Chondrocyte (in vitro differentiated cells): ENCODE measurements around the gene SRRT. TPM values are rescaled to one million over a fixed set of nuclear protein-coding genes. Genes with fewer than 3 reads are reported as not detected.
A peak's percentile ranks its signal among the peaks of the same experiment; 100 is the strongest.

Experiments
- DNase-seq: peaks from one replicate; pipeline ENCODE4 v3.0.0; 2021; ENCODE audit warnings: mixed read lengths, low spot score
- H3K27ac Mint-ChIP-seq: one replicate; pipeline ENCODE4 v1.8.0; 2021; ENCODE audit warnings: mild to moderate bottlenecking, moderate library complexity, mixed read lengths; ENCODE audit not compliant: unreplicated experiment
- H3K27me3 Mint-ChIP-seq: 2 replicates; pipeline ENCODE4 v1.8.0; 2021; ENCODE audit warnings: low read depth, mixed read lengths
- H3K36me3 Mint-ChIP-seq: 2 replicates; pipeline ENCODE4 v1.8.0; 2021; ENCODE audit warnings: low read depth, mixed read lengths
- H3K4me1 Mint-ChIP-seq: 2 replicates; pipeline ENCODE4 v1.8.0; 2021; ENCODE audit warnings: low read depth, mild to moderate bottlenecking, mixed read lengths
- H3K4me3 Mint-ChIP-seq: one replicate; pipeline ENCODE4 v1.8.0; 2021; ENCODE audit warnings: mild to moderate bottlenecking, moderate library complexity, mixed read lengths; ENCODE audit not compliant: unreplicated experiment
- H3K9me3 Mint-ChIP-seq: 2 replicates; pipeline ENCODE4 v1.8.0; 2021; ENCODE audit warnings: low read depth, mixed read lengths
- CTCF ChIP-seq: fragments of 200-600 bp; sonication (generic); IDR thresholded peaks from 2 replicates; pipeline ENCODE4 v1.5.0; 2021; ENCODE audit warnings: antibody characterized with exemption, mild to moderate bottlenecking, moderate library complexity
- total RNA-seq: library from RNA; stranded (reverse); gene quantifications from 3 replicates; pipeline ENCODE4 v1.2.1, GENCODE V29; 2021

SRRT gene
- total RNA-seq, 1 donor from 2014 or later = 105 TPM

- DNase-seq = no peak
- no peak overlapping the region for H3K4me3 Mint-ChIP-seq
- no peaks in the 10 kb centered on the region for H3K9me3 Mint-ChIP-seq
Observed at GRCh38 chr7:100865372-100865911, 9.5 kb upstream of the SRRT start.

GRCh38 chr7:100865938-100866728 is 8.8 kb upstream of the SRRT start:
- Mint-ChIP-seq H3K9me3 (no peaks in the 10 kb centered on the region), H3K4me3 (peak overlapping the region; percentile 94), H3K27me3 (no peaks in the 10 kb centered on the region), H3K27ac (peak overlapping the region; percentile 99), H3K4me1 (peaks cover 30% of the 10 kb centered on the region), H3K36me3 (peaks cover 10% of the 10 kb centered on the region)
- DNase-seq = no peak
- no peak for TF ChIP-seq CTCF

More at GRCh38 chr7:100865372-100865911, 9.5 kb upstream of the SRRT start:
- TF ChIP-seq CTCF = no peak
- peaks cover 9% of the 10 kb centered on the region for H3K36me3 Mint-ChIP-seq
- H3K27me3 Mint-ChIP-seq = no peaks in the 10 kb centered on the region
- peaks cover 27% of the 10 kb centered on the region for H3K4me1 Mint-ChIP-seq
- no peak overlapping the region for H3K27ac Mint-ChIP-seq

GRCh38 chr7:100866729-100867039 is 8.2 kb upstream of the SRRT start:
- H3K36me3 Mint-ChIP-seq = peaks cover 14% of the 10 kb centered on the region
- H3K27ac Mint-ChIP-seq = peak overlapping the region; percentile 99
- H3K4me3 Mint-ChIP-seq = peak overlapping the region; percentile 94
- peaks cover 36% of the 10 kb centered on the region for H3K4me1 Mint-ChIP-seq
- TF ChIP-seq CTCF = no peak
- H3K27me3 Mint-ChIP-seq = no peaks in the 10 kb centered on the region
- DNase-seq = no peak
- H3K9me3 Mint-ChIP-seq = no peaks in the 10 kb centered on the region

- DNase-seq = no peak
- Mint-ChIP-seq H3K36me3 (peaks cover 15% of the 10 kb centered on the region), H3K9me3 (no peaks in the 10 kb centered on the region), H3K4me1 (peaks cover 37% of the 10 kb centered on the region), H3K4me3 (peak within 1 kb of the TSS; percentile 94), H3K27me3 (no peaks in the 10 kb centered on the region), H3K27ac (peak within 1 kb of the TSS; percentile 99)
- TF ChIP-seq CTCF = no peak
Observed at GRCh38 chr7:100867040-100867775, 7.7 kb upstream of the SRRT start, which contains the start of gene TRIP6. Gene TRIP6 (plus strand): TSS chr7:100867387. CDS start chr7:100867498, 111 bp downstream.

GRCh38 chr7:100867776-100868485 is 7.0 kb upstream of the SRRT start:
- no peak for DNase-seq
- Mint-ChIP-seq H3K27me3 (no peaks in the 10 kb centered on the region), H3K4me3 (peak overlapping the region; percentile 94), H3K36me3 (peaks cover 17% of the 10 kb centered on the region), H3K9me3 (no peaks in the 10 kb centered on the region), H3K4me1 (peaks cover 41% of the 10 kb centered on the region), H3K27ac (peak overlapping the region; percentile 86)
- no peak for TF ChIP-seq CTCF
